ENCODE results near the gene RAI1.

- no peak for TF ChIP-seq REST (IDR thresholded peaks at IDR 0.05; ENCODE audit: insufficient read depth in 1 of 2, low read depth in 2 of 2, low read length in 2 of 2)
- no peak for TF ChIP-seq TAF1 (IDR thresholded peaks at IDR 0.05; ENCODE audit: borderline replicate concordance, insufficient read depth, low read length)
- no peak for TF ChIP-seq POLR2AphosphoS5 (IDR thresholded peaks at IDR 0.05; ENCODE audit: low read depth, low read length)
- no peak for TF ChIP-seq SIN3A (IDR thresholded peaks at IDR 0.05; ENCODE audit: borderline replicate concordance, insufficient read depth, low read length)
- no peak for TF ChIP-seq FOXP2 (optimal IDR thresholded peaks at IDR 0.05; ENCODE audit: borderline replicate concordance, extremely low read depth, extremely low read length, insufficient read depth)
Measured at GRCh38 chr17:17728146-17728545, 46.9 kb downstream of the RAI1 start.

Data from PFSK-1 (cell line).